Amniotic epithelial cell (primary cell): Measurements from ENCODE around the gene FAIM2.
A peak's percentile ranks its signal among the peaks of the same experiment; 100 is the strongest.

Experiments
- DNase-seq: peaks from one replicate; pipeline ENCODE4 v3.0.0-alpha.2; 2010; ENCODE audit warnings: low read depth

Gene FAIM2

DNA sequence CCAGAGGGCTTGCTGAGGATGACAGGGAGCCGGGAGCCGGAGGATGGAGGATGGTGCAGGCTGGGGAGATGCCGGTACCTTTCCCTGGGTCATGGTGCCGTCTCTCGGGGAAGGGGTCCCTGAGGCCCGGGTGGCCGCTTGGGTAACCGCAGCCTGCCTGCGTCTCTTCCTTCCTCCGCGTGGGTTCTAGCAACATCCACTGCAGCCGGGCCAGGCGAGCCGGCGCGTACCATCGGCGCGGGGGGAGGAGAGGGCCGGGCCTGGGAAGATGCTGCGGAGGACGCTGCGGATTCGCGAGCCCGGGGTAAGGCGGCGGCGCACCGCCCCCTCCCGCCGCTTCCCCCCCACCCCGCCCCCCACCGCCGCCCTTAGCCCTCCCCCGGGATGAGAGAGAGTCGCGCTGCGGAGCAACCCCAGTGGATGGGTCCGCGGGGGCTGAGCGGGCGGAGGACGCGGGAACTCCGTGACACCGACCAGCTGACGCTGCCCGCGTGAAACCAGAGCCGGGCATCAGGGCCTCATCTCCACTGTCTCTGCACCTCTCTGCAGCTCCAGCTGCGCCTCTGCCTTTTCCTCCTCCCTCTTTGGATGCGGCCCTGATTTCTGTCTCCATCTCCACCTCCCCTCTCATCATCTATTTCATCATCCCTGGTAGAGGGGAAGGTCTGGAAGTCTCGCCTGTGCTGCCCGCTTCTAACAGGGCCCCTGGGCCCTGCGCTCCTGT lies at the start of gene FAIM2:
TSS of gene FAIM2 (minus strand) at position 201 of the 724 bp plus-strand sequence. CDS start at position 93, 108 bp downstream.
- DNase-seq = peak; percentile 87

DNA sequence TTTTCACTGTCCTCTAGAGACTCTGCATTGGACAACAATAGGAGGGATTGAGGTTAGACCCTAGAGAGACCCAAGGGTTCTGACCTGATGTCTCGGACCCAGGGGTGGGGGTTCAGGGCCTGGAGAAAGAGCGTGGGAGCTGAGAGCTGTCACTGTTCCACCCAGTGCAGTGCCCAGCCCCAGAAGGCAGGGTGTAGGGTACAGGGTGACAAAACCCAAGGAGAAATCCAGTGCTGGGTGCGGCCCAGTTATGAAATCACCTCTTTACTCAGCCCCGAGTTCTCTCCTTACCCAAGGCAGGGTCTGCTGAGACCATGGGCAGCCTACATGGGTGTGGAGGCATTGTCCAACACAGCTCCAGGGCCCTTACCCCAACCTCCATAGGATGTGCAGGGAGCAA lies 49.5 kb upstream of the FAIM2 start:
- no peak for DNase-seq

GRCh38 chr12:49952391-49953055 lies 48.8 kb upstream of the FAIM2 start:
- peak; percentile 24 for DNase-seq

DNA sequence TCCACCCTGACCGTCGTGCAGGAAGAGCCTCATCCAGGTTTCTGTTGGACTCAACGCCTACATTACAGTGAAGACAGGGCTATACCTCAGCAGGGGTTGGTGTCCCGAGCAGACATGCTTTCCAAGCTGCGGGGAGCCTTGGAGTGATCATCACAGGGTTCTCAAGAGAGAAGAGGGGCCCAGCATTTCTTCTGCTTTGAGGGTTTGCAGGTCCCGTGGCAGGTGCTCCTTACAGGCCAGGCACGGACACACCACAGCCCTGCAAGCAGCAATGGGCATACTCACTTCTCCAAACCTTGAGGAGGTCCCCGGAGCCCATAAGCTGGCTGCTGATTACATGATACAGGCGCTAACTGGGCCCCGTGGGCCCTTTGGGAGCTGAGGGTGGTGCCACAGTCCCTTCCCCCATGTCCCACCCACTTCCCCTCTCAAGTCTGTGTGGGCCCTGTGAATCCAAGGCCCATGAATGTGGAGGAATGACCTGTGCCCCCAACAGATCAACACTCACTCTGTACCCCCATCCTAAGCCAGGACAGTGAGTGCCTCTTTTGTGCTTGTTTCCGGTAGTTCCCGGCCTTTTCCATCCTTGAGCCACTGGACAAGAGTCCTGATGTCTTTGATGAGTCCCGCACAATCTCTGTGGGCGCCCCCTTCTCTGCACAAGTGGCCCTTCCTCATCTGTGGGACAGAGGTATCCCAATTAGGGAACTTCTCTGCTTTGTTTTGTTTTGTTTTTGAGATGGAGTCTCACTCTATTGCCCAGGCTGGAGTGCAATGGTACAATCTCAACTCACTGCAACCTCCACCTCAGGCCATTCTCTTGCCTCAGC lies 47.9 kb upstream of the FAIM2 start:
- no peak for DNase-seq

DNA sequence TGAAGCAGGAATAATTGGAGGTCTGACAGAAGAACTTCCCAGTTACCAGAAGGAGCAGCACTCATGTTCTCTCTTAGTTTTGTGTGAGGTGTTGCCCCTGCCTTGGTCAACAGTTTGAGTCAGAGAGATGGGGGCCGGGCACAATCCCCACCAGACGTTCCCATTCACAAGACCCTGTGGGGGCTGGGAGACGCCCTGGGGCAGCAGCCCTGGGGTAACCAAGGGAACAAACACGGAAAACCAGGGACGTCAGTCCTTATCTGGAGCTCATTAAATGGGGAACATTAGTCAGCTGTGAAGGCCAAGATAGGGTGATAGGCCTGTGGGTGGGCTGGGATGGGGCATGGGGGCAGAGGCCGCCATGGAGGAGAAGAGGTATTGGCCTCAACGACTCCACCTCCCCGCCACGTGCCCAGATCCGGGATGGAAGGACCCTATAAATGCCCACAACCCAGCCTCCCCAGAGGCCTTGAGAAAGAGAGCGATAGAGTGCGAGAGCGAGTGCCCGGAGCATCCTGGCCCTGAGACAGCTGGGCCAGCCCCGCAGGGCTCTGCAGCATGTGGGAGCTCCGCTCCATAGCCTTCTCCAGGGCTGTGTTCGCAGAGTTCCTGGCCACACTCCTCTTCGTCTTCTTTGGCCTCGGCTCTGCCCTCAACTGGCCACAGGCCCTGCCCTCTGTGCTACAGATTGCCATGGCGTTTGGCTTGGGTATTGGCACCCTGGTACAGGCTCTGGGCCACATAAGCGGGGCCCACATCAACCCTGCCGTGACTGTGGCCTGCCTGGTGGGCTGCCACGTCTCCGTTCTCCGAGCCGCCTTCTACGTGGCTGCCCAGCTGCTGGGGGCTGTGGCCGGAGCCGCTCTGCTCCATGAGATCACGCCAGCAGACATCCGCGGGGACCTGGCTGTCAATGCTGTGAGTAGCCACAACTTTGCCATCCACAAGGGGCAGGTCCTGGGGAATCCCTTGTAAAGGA lies 46.9 kb upstream of the FAIM2 start, which contains the start of gene AQP2:
TSS of gene AQP2 (plus strand) at position 465 of the 979 bp plus-strand sequence. CDS start at position 559, 94 bp downstream.
- peak; percentile 57 for DNase-seq

GRCh38 chr12:49949866-49950265 lies 46.2 kb upstream of the FAIM2 start:
- DNase-seq = no peak

- DNase-seq = no peak
Measured at GRCh38 chr12:49948866-49949845, 45.5 kb upstream of the FAIM2 start.

GRCh38 chr12:49947593-49948226 lies 44.0 kb upstream of the FAIM2 start:
- DNase-seq = no peak

DNA sequence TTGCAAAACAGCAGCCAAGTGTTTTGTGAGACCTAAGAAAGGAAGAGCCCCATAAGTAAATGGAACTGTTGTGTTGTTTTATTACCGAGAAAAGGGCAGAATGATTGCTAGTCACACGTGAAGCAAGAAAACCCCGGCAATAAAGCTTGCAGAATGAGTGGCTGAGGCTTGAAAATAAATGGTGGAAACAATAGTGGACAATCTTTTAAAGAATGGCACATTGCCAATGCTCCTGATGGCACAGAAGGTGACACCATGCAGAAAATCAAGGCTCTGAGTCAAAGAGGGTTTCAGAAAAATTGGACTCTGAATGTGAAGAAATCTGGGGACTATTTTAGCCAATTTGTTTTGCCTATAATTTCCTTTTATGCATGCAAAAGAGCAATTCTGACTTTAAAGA lies 42.8 kb upstream of the FAIM2 start:
- no peak for DNase-seq

DNA sequence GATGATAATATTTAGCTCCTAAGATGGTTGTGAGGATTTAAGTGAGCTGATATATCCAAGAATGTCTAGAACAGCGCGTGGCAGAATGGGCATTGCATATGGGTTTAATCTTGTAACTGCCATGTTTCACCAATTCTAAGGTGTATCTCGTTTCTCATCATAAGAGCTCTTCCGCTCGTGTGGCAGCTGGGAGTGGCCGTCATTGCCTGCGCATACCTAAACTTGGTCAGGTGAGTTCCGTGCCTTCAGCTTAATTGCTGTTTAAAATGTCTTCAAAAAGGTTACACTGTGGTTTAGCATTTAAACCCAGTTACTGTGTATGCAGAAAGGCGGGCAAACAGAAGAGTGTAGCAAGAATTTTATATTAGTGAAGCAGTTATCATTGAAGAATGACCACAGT lies 42.4 kb upstream of the FAIM2 start:
- DNase-seq = no peak

- DNase-seq = peak; percentile 71
Measured at GRCh38 chr12:49945394-49946080, 41.8 kb upstream of the FAIM2 start.

DNA sequence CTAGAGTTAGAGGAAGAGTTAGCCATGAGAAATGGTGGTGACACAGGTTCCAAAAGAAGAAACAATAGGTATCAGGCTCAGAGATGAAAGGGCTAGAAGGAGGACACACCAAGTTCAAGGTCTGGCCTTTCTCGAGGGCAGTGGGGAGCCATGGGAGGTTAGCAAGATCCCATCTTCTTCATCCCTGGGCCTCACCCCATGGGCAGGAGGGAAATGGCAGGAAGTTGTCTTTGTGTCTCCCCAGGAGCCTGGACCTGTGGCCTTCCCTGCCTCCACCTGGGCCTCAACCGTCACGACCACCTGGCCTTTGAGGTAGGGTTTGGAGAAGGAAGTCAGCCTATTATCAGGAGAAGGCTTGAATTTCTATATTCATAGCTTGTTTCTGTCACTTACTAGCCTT lies 41.0 kb upstream of the FAIM2 start:
- DNase-seq = no peak

- DNase-seq = no peak
Measured at GRCh38 chr12:49944046-49944445, 40.3 kb upstream of the FAIM2 start.

GRCh38 chr12:49943625-49943960 lies 39.9 kb upstream of the FAIM2 start:
- DNase-seq = no peak

GRCh38 chr12:49942921-49943624 lies 39.4 kb upstream of the FAIM2 start:
- DNase-seq = no peak

DNA sequence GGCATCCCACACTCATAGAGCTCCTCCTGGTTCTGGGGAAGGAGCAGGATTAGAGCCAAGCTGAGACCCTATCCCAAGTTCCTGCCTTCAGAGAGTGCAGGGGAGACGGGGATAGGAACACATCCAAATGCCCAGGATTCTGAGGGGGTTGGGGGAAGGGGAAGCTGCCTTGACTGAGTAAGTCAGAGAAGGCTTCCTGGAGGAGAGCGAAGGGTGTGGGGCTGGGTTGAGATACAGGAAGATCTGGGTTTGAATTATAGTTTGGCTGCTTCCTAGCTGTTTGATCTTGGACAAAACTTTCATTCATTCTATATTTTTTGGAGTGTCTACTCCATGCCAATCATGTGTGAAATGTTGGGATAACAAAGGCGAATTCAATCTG lies 38.8 kb upstream of the FAIM2 start:
- no peak for DNase-seq

DNA sequence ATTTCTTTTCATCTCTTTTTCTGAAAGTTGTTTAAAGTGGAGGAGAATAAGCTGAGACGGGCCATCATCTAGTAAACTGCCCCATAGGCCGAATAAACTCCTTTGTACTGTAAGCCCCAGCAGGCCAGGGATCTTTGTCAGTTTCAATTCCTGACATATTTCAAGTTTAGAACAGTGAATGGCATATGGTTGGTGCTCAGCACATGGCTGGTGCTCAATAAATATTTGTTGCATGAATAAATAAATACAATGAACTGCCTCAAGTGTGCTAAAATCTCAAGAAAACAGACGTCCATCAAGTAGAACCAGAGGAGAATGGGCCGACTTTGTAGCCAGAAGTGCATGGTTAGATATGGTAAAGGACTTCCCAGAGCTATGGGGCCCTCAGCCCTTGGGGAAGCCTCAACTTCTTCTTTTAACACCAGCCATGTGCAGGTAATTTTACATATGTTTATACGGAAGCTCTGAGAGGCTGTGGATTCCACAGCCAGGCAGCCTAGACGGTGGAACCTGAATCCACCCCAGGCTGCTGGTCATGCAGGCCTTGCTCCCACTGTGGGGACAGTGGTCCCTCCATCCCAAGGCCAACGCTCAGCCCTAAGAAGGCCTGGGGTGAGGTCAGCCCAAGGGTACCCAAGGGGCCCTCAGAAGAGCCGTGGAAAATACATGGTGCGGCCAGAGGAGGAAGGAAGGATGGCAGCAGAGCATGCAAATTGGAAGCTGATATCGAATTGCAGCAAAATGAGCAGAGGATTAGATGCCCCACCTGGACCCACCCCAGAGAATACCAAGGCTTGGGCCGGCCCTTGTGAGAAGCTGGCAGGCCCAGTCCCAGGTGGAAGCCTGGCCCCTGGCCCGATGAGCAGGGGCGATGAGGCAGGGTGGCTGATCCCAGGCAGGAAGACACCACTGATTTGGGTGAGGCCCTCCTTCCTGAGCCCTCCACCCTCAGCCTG lies 38.1 kb upstream of the FAIM2 start:
- no peak for DNase-seq

- DNase-seq = no peak
Measured at GRCh38 chr12:49939707-49940106, 36.0 kb upstream of the FAIM2 start.
